NB4 (cell line): Measurements from ENCODE around the gene FAM222A.
A peak's percentile ranks its signal among the peaks of the same experiment; 100 is the strongest.

ENCODE experiments used
- DNase-seq: peaks from one replicate; pipeline ENCODE4 v3.0.0; 2010; ENCODE audit warnings: low read depth
- H3K4me3 ChIP-seq: one replicate; pipeline ENCODE4 v1.5.1; 2011; ENCODE audit warnings: mild to moderate bottlenecking, low read depth, low read length, moderate library complexity
- MYC ChIP-seq: IDR thresholded peaks from 2 replicates; pipeline ENCODE4 v1.6.1; 2011; ENCODE audit warnings: low read depth, low read length
- POLR2A ChIP-seq: IDR thresholded peaks from 2 replicates; pipeline ENCODE4 v1.6.1; 2011; ENCODE audit warnings: mild to moderate bottlenecking; ENCODE audit not compliant: insufficient read length; ENCODE audit errors: extremely low read depth
- TF ChIP-seq, protein P1 (sequence below): IDR thresholded peaks from one replicate; pipeline ENCODE4 v1.5.1; 2012; ENCODE audit warnings: low read depth, low read length
- TF ChIP-seq, protein P2 (sequence below): IDR thresholded peaks from 2 replicates; pipeline ENCODE4 v1.6.1; 2011; ENCODE audit warnings: low read depth, low read length

FAM222A gene

DNA sequence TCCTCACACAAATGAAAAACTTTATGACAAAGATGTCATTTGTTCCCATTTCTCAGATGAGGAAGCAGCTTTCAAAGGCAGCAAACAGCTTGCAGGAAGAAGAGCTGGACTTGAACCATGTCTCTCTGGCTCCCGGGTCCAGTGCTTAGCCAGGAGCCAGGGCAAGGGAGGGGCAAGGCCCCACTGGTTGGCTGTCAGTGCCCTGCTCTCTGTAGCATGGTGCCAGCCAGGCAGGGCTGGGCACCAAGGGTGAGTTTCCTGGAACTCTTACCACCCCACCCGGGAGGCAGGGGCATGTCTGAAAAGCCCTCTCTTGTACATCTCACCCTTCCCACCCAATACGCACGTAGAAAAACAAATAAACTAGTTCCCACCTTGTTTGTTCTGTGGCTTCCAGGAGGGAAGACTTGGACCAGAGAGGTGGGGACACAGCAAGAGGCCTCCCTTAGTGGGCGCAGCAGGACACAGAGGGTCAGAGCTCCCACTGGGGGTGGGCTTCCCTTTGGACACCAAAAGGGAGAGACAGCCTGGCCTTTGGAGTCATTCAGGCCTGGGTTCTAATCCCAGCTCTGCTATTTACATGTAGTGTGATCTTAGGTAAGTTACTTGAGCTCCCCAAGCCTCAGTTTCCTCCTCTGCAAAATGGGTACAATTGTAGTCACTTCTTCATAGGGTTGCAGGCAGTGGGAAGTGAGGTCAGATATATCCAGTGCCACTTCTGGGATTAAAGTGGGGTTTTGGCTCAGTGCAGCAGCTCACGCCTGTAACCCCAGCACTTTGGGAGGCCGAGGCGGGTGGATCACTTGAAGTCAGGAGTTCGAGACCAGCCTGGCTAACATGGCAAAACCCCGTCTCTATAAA is 102.4 kb downstream of the FAM222A start:
- TF ChIP-seq MYC = no peak
- no peak for TF ChIP-seq POLR2A
- TF ChIP-seq, protein P1, sequence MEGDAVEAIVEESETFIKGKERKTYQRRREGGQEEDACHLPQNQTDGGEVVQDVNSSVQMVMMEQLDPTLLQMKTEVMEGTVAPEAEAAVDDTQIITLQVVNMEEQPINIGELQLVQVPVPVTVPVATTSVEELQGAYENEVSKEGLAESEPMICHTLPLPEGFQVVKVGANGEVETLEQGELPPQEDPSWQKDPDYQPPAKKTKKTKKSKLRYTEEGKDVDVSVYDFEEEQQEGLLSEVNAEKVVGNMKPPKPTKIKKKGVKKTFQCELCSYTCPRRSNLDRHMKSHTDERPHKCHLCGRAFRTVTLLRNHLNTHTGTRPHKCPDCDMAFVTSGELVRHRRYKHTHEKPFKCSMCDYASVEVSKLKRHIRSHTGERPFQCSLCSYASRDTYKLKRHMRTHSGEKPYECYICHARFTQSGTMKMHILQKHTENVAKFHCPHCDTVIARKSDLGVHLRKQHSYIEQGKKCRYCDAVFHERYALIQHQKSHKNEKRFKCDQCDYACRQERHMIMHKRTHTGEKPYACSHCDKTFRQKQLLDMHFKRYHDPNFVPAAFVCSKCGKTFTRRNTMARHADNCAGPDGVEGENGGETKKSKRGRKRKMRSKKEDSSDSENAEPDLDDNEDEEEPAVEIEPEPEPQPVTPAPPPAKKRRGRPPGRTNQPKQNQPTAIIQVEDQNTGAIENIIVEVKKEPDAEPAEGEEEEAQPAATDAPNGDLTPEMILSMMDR = no peak
- TF ChIP-seq, protein P2, sequence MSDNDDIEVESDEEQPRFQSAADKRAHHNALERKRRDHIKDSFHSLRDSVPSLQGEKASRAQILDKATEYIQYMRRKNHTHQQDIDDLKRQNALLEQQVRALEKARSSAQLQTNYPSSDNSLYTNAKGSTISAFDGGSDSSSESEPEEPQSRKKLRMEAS = no peak
- no peak for DNase-seq
- H3K4me3 ChIP-seq = no peak overlapping the region

DNA sequence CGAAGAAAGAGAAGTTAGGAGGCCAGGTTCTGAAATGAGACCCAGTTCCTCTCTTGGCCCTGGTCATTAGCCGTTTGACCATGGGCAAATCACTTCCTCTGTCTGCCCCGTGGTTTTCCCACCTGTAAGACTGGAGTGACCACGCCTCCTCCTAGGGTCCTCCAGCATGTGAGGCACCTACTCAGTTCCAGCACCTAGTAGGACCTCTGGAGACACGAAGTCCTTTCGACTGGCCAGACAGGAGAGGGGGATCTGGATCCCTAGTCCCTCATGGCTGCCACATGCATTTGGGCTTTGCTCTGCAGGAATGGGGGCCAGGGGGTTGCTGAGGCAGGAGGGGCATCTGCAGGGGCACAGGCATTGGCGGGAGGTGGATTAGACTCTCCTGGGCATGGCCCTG is 103.2 kb downstream of the FAM222A start:
- no peak overlapping the region for H3K4me3 ChIP-seq
- DNase-seq = no peak
- TF ChIP-seq, protein P1 = no peak
- TF ChIP-seq MYC = no peak
- no peak for TF ChIP-seq POLR2A
- TF ChIP-seq, protein P2 = no peak

DNA sequence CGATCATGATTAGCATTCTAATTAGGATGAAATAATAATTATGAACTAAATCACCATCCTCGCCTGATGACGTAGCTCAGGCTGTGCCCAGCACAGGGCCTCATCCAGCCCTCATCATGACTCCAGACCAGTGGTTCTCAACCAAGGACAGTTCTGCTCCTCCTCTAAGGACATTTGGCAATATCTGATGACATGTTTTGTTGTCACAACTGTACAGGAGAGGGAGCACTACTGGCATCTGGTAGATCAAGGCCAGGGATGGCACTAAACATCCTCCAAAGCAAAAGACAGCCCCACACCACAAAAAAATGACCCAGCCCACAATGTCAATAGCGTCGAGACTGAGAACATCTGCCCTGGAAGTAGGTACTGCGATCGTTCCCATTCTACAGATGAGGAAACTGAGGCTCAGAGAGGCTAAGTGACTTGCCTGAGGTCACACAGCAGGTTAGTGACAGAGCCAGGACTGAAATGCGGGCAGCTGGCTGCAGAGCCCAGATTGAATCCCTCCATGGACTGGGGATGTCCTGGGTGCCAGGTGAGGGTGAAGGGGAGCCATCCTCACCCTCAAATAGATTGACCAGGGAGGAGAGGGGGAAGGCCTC is 104.1 kb downstream of the FAM222A start:
- H3K4me3 ChIP-seq = no peak overlapping the region
- peak; percentile 47 for DNase-seq
- TF ChIP-seq, protein P2 = no peak

DNA sequence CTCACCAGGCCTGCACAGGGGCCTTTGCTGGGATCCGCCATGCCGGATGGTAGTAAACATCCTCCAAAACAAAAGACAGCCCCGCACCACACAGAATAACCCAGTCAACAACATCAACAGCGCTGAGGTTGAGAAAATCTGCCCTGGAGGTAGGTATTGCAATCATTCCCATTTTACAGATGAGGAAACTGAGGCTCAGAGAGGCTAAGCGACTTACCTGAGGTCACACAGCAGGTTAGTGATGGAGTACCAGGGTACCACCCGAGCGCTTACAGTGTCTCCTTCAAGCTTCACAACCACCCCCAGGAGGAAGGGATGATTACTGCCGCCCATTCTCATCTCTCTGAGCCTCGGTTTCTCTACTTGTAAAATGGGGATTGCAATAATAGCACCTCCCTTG is 104.6 kb downstream of the FAM222A start:
- TF ChIP-seq, protein P1 = no peak
- TF ChIP-seq POLR2A = no peak
- TF ChIP-seq, protein P2 = no peak
- TF ChIP-seq MYC = no peak
- no peak for DNase-seq
- no peak overlapping the region for H3K4me3 ChIP-seq

DNA sequence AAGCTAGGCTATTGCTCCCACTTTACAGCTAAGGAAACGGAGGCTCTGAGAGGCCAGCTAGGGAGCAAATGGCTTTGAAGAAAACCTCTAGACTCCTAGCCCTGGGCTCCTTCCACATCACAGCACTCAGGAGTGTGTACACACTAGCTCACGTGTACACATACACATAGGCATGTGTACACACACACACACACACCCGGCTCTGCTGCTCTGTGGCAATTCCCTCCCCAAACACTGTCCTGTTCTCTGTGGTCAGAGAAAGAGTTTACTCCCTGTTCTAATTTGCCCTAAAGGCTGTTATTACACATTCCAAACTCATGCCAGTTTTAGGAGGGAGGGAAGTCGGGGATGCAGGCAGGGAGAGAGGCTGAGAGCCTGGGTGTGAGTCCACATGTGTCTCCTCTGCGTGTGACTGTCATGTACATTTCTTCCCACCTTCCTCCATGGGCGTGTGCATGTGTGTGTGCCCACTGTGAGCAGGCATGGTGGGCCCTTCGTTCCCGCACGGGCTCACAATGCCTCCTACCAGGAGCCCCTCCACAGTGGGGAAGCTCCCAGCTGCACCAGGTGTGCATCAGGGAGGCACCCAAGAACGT is 105.4 kb downstream of the FAM222A start:
- DNase-seq = no peak
- no peak overlapping the region for H3K4me3 ChIP-seq
- TF ChIP-seq MYC = no peak
- TF ChIP-seq POLR2A = no peak
- TF ChIP-seq, protein P2 = no peak
- TF ChIP-seq, protein P1 = no peak
